Heart left ventricle (tissue), 16 donors: ENCODE data around the gene KRAS. TPM values are rescaled to one million over a fixed set of nuclear protein-coding genes. Genes with fewer than 3 reads are reported as not detected.

Source experiments
- ATAC-seq, 4 donors: fragments of 200-7000 bp; cut with Tn5 transposase; one replicate each; pipeline ENCODE4 v1.9.1; 2020 to 2022; ENCODE audit warnings: moderate library complexity in 4 of 4, mild to moderate bottlenecking in 3 of 4, moderate number of reproducible peaks in 1 of 4
- DNase-seq, 5 donors: peaks; one replicate each; pipeline ENCODE4 v3.0.0-alpha.2; 2020
- H3K27ac ChIP-seq, 12 donors: fragments of 200-600 bp; sonication (generic) in 4 of 12; one replicate each; pipeline versions ENCODE4 v1.5.0 to v1.8.0; 2016 to 2022; ENCODE audit warnings: mild to moderate bottlenecking in 2 of 12
- H3K27me3 ChIP-seq, 9 donors: fragments of 200-600 bp; sonication (generic) in 2 of 9; one replicate each; pipeline versions ENCODE4 v1.5.1 to v1.8.0; 2016 to 2022; ENCODE audit warnings: mild to moderate bottlenecking in 3 of 9
- H3K36me3 ChIP-seq, 9 donors: fragments of 200-600 bp; sonication (generic) in 2 of 9; one replicate each; pipeline versions ENCODE4 v1.5.0 to v1.8.0; 2018 to 2022; ENCODE audit warnings: mild to moderate bottlenecking in 2 of 9
- H3K4me1 ChIP-seq, 12 donors: fragments of 200-600 bp; sonication (generic) in 4 of 12; one replicate each; pipeline versions ENCODE4 v1.5.0 to v1.8.0; 2016 to 2022; ENCODE audit warnings: mild to moderate bottlenecking in 3 of 12
- H3K4me3 ChIP-seq, 12 donors: fragments of 200-600 bp; sonication (generic) in 4 of 12; one replicate each; pipeline versions ENCODE4 v1.5.0 to v1.8.0; 2017 to 2022; ENCODE audit warnings: mild to moderate bottlenecking in 9 of 12, moderate library complexity in 4 of 12
- H3K9me3 ChIP-seq, 12 donors: fragments of 200-600 bp; sonication (generic) in 4 of 12; one replicate each; pipeline versions ENCODE4 v1.5.0 to v1.8.0; 2016 to 2022; ENCODE audit warnings: mild to moderate bottlenecking in 1 of 12
- POLR2A ChIP-seq, 2 donors: fragments of 450-650 bp; IDR thresholded peaks; one replicate each; pipeline ENCODE4 v1.6.1; 2017; ENCODE audit warnings: antibody characterized with exemption in 2 of 2, mild to moderate bottlenecking in 2 of 2, moderate library complexity in 2 of 2
- WGBS, 4 donors: extraction: QIAGEN DNeasy Blood & Tissue Kit in 2 of 4; methylation state at CpG; one replicate each; pipeline versions ENCODE4 v1.1.5 to v1.1.7; 2013 to 2018; 5-methylcytosine and 5-hydroxymethylcytosine counted together
- intact Hi-C, 10 donors: fragments of 100-400 bp; cut with DNase I; formaldehyde crosslinking; loops; one replicate each; pipeline versions ENCODE4 v1.11.1 to v1.14.2; 2022
- polyA plus RNA-seq, 2 donors: library from polyadenylated mRNA; stranded (reverse); fragments of 200-250 nt; gene quantifications; one replicate each; pipeline ENCODE4 v1.2.3, GENCODE V29; 2013
- total RNA-seq, 9 donors: library from RNA; depleted of rRNA in 2 of 9; stranded (reverse); fragments of >200 nt in 2 of 9; fragmentation: NEBNext Ultra II Directional in 3 of 9; extraction: Animal tissue kit (Norgen Biotek cat#: 25700) in 3 of 9; gene quantifications; one replicate each; pipeline versions ENCODE4 v1.1.0 to v1.2.4, GENCODE V29; 2016 to 2023
- TF ChIP-seq, protein P1 (sequence below), 12 donors: fragments of 200-600 bp; sonication (generic) in 4 of 12; IDR thresholded peaks; one replicate each; pipeline versions ENCODE4 v1.5.0 to v1.8.0; 2018 to 2022; ENCODE audit warnings: antibody characterized with exemption in 12 of 12, mild to moderate bottlenecking in 5 of 12
- donor health status: ischemic (EF 13 %, LVEDD 7.1; RV severe dilation, severe dysfunction).
- donor health status: healthy with polysubstance abuse.
- donor health status: DM: no; HTN: yes; CAD: no.
- donor health status: DM: no; HTN: no; CAD: no.
- donor health status: ischemic (EF 25% LVEDD 6.9; RV normal size, moderate dysfunction).
- donor health status: ischemic (EF 25% LVEDD 5.7; RV mildly dilated, moderate dysfunction).
- donor health status: healthy.
- donor health status: DM: yes; HTN: yes; CAD: no.
- donor health status: ischemic (EF 35%, LVEDD 5.7; RV mildly dilated, moderate dysfunction).
- donor health status: nonischemic (EF 11% LVEDD 7.7; RV severe dilation, severe dysfunction).
- donor health status: DM: yes; HTN: yes; CAD: no.
- donor health status: PGD.
- donor health status: ischemic (EF 29% LVEDD 5.4; RV normal size, mild dysfunction).
- donor health status: nonischemic (EF 23%, LVEDD 6.1; RV moderate dilation, normal function).

KRAS gene
- total and polyA plus RNA-seq, 11 donors, result 3.1 to 16.1 (median 11.9) TPM

DNA sequence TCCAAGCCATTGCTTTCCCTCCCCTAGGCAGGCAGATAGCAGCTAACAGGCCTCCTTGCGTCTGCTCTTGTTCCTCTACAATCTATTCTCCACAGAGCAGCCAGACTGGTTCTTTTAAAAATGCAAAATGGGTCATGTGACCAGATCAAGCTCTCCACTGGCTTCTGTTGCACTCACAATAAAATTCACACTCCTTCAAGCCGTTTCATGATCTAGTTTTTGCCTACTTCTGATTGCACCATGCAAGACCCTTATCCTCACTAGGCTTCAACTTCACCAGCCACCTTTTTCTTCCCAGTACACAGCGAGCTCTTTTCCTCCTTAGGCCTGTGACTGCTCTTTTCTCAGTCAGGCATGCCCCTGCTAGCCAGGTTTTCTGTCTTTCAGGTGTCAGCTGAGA, 6.1 kb upstream of the KRAS start:
- Histone ChIP-seq H3K36me3 (no peaks in the 10 kb centered on the region), H3K27me3 (no peaks in the 10 kb centered on the region), H3K27ac (no peak overlapping the region), H3K4me1 (peaks cover 0 to 1% (median 0%) of the 10 kb centered on the region in 12 donors), H3K4me3 (no peak overlapping the region), H3K9me3 (no peaks in the 10 kb centered on the region)
- 71 to 82% (median 75%) methylated on average over 3 of the region's 3 CpGs for WGBS, 4 donors
- intact Hi-C loops, result loop anchor here in 1 of 10 donors (10.0 kb wide), 1 partner anchor 758 kb away; no protein-coding TSS in a partner anchor
- ATAC-seq (no peak), DNase-seq (no peak)
- TF ChIP-seq, protein P1, sequence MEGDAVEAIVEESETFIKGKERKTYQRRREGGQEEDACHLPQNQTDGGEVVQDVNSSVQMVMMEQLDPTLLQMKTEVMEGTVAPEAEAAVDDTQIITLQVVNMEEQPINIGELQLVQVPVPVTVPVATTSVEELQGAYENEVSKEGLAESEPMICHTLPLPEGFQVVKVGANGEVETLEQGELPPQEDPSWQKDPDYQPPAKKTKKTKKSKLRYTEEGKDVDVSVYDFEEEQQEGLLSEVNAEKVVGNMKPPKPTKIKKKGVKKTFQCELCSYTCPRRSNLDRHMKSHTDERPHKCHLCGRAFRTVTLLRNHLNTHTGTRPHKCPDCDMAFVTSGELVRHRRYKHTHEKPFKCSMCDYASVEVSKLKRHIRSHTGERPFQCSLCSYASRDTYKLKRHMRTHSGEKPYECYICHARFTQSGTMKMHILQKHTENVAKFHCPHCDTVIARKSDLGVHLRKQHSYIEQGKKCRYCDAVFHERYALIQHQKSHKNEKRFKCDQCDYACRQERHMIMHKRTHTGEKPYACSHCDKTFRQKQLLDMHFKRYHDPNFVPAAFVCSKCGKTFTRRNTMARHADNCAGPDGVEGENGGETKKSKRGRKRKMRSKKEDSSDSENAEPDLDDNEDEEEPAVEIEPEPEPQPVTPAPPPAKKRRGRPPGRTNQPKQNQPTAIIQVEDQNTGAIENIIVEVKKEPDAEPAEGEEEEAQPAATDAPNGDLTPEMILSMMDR (IDR thresholded peaks at IDR 0.05), result no peak
- TF ChIP-seq POLR2A (IDR thresholded peaks at IDR 0.05), result no peak

DNA sequence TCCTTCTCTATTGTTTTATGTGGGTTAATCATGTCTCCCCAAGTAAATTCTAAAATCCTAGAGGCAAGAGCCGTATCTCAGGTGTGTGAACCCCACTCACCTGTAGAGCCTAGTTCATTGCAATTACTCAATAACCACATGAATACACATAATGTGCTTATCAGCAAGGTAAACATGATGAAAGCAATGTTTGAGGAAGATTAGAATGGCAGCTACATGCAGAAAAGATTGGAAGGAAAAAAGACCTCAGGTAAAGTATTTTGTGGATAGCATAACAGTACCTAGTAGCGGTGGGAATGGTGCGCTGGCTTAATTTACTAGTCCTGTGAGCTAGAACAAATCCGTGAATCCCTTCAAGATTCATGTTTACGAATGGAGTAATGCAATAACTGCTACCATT, 5.3 kb upstream of the KRAS start:
- Histone ChIP-seq H3K4me1 (peaks cover 0 to 7% (median 0%) of the 10 kb centered on the region in 12 donors), H3K27ac (no peak overlapping the region), H3K36me3 (no peaks in the 10 kb centered on the region), H3K4me3 (no peak overlapping the region), H3K27me3 (no peaks in the 10 kb centered on the region), H3K9me3 (no peaks in the 10 kb centered on the region)
- no peak for ATAC-seq
- TF ChIP-seq, protein P1 (IDR thresholded peaks at IDR 0.05), result no peak
- no peak for TF ChIP-seq POLR2A (IDR thresholded peaks at IDR 0.05)
- intact Hi-C loops, result loop anchor here in 1 of 10 donors (10.0 kb wide), 1 partner anchor 759 kb away; no protein-coding TSS in a partner anchor
- WGBS, 4 donors, result 93 to 95% (median 94%) methylated on average over 5 of the region's 5 CpGs
- DNase-seq, result no peak

DNA sequence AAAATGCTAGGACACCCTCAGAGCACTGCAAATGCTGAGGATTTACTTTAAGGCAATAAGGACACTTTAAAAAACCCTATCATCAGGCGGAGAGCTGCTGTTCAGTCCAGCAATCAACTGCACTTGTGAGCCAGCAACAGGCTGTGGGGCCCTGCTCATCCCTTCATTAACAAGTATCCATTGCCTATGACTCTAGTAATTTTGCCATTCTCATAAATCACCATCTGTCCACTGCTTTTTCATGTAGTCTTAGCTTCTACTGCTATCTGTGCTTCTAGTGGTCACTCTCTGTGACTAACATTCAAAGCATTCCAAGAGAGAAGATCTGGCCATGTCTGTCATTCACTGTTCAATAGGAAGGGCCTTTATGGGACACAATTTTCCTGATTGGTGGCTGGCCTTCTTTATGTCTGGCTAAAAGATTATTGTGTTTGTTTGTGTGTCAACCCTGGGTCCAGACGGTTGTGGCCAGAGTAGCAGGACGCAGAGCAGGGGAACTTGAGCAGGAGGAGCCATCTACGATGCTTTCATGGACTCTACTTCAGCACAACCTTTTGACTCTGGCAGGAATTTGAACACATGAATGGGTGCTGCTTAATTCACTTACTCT, 3.6 kb upstream of the KRAS start:
- H3K36me3 ChIP-seq, result no peaks in the 10 kb centered on the region
- TF ChIP-seq POLR2A (IDR thresholded peaks at IDR 0.05), result no peak
- TF ChIP-seq, protein P1 (IDR thresholded peaks at IDR 0.05), result no peak
- no peaks in the 10 kb centered on the region for H3K27me3 ChIP-seq
- ATAC-seq (no peak), DNase-seq (no peak)
- intact Hi-C loops, result loop anchor here in 4 of 10 donors (5.0 to 10.0 kb wide), 3 partner anchors 57 to 760 kb away; partner anchors contain the start of genes DNAI7 (in 2 of the 4) and ETFRF1 (in 2 of the 4)
- WGBS, 4 donors, result 77 to 85% (median 84%) methylated on average over 4 of the region's 4 CpGs
- H3K4me3 ChIP-seq, result no peak overlapping the region
- no peaks in the 10 kb centered on the region for H3K9me3 ChIP-seq
- no peak overlapping the region for H3K27ac ChIP-seq
- H3K4me1 ChIP-seq, result peaks cover 0 to 14% (median 6%) of the 10 kb centered on the region in 12 donors

DNA sequence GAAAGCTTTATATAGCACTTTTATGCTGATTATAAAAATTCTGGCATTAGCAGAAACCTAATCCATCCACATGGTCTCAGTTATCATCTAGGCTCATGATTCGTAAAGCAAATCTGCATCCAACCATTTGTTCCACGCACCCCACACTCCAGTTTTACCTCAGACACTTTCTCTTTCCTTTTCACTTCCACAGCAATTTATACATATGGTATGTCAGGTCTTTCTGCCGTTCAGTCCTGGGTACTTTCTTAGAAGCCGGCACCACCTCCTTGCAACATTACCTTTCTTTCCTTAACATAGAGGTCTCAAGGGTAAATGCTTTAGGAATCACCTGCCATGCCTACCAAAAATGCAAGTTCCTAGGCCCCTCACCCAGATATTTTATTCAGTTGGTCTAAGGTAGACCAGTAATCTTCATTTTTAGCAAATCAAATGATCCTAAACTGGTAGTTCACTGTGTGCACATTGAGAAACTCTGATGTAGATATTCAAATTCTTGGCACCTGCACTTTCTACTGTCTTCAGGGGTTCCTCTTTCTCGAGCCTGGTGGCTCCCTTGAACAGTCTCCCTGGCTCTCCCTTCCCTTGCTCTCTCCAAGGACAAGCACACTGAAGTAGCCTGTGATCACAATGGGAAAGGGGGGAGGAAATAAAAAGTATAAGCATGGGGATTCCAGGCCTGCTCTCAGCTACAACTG, 2.8 kb upstream of the KRAS start:
- intact Hi-C loops, result loop anchor here in 4 of 10 donors (5.0 to 10.0 kb wide), 3 partner anchors 56 to 761 kb away; partner anchors contain the start of genes DNAI7 (in 2 of the 4) and ETFRF1 (in 2 of the 4)
- Histone ChIP-seq H3K4me3 (no peak overlapping the region), H3K27ac (no peak overlapping the region), H3K9me3 (no peaks in the 10 kb centered on the region), H3K4me1 (peaks cover 0 to 21% (median 12%) of the 10 kb centered on the region in 12 donors), H3K27me3 (no peaks in the 10 kb centered on the region), H3K36me3 (no peaks in the 10 kb centered on the region)
- no peak for DNase-seq
- 77 to 86% (median 84%) methylated on average over 5 of the region's 5 CpGs for WGBS, 4 donors
- TF ChIP-seq, protein P1 (IDR thresholded peaks at IDR 0.05), result no peak
- no peak for TF ChIP-seq POLR2A (IDR thresholded peaks at IDR 0.05)
- no peak for ATAC-seq
